ENCODE data around the gene ARGLU1.
A peak's percentile ranks its signal among the peaks of the same experiment; 100 is the strongest.

Gene ARGLU1

GRCh38 chr13:106586648-106587166 lies 18.8 kb upstream of the ARGLU1 start:
- Histone ChIP-seq H3K9ac (ENCODE audit: low read length) (no peak overlapping the region), H3K4me3 (ENCODE audit: low read depth, low read length) (no peak overlapping the region), H3K27me3 (ENCODE audit: control insufficient read depth, insufficient read depth, low read length) (no peaks in the 10 kb centered on the region), H3K36me3 (ENCODE audit: control insufficient read depth, insufficient read depth, low read length) (no peaks in the 10 kb centered on the region), H3K9me3 (ENCODE audit: control insufficient read depth, insufficient read depth, low read depth, low read length) (peaks cover 39% of the 10 kb centered on the region), H3K27ac (ENCODE audit: low read depth, low read length) (no peak overlapping the region), H3K4me1 (ENCODE audit: control insufficient read depth, insufficient read depth, low read length) (no peaks in the 10 kb centered on the region)

GRCh38 chr13:106581225-106581624 lies 13.3 kb upstream of the ARGLU1 start:
- H3K4me1 ChIP-seq (ENCODE audit: control insufficient read depth, insufficient read depth, low read length), result no peaks in the 10 kb centered on the region
- peaks cover 28% of the 10 kb centered on the region for H3K9me3 ChIP-seq (ENCODE audit: control insufficient read depth, insufficient read depth, low read depth, low read length)
- no peak overlapping the region for H3K27ac ChIP-seq (ENCODE audit: low read depth, low read length)
- no peaks in the 10 kb centered on the region for H3K27me3 ChIP-seq (ENCODE audit: control insufficient read depth, insufficient read depth, low read length)
- H3K4me3 ChIP-seq (ENCODE audit: low read depth, low read length), result no peak overlapping the region
- H3K36me3 ChIP-seq (ENCODE audit: control insufficient read depth, insufficient read depth, low read length), result no peaks in the 10 kb centered on the region
- H3K9ac ChIP-seq (ENCODE audit: low read length), result no peak overlapping the region

DNA sequence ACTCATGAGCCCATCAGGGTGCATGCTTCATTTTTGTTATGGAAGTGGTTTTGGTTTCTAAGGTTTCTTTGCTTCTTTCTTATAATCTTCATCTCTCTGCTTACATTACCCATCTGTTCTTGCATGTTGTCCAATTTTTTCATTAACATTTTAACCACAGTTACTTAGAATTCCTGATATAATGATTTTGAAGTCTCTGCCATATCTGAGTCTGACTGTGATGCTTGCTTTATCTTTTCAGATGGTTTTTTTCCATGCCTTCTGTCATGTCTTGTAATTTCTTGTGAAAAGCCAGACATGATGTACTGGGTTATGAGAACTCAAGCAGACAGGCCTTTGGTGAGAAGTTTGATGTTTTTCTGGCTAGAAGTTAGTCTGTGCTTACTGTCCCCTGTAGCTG lies 8.0 kb upstream of the ARGLU1 start:
- Histone ChIP-seq H3K4me1 (ENCODE audit: control insufficient read depth, insufficient read depth, low read length) (no peaks in the 10 kb centered on the region), H3K27ac (ENCODE audit: low read depth, low read length) (no peak overlapping the region), H3K4me3 (ENCODE audit: low read depth, low read length) (no peak overlapping the region), H3K9ac (ENCODE audit: low read length) (no peak overlapping the region), H3K36me3 (ENCODE audit: control insufficient read depth, insufficient read depth, low read length) (no peaks in the 10 kb centered on the region), H3K9me3 (ENCODE audit: control insufficient read depth, insufficient read depth, low read depth, low read length) (0 out of 2 replicates have a peak, but pooled peaks cover 3% of the 10 kb centered on the region), H3K27me3 (ENCODE audit: control insufficient read depth, insufficient read depth, low read length) (no peaks in the 10 kb centered on the region)

DNA sequence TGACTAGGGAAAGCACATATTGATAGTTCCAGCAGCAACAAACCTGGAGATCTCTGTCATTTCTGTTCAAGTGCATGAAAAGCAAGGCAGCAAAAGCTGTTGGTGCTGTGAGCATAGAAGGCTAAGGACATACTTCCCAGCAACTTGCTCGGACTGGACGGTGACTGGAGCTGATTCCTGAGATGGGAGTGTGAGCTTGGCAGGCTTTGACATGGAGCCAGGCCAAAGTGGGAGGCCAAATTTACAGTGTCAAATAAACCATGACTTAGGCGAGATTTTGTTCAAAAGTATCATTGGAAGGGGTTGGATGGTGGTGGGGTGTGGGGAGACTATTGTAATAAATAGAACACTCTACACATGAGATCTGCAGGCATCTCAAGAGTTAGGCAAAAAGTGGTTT lies 5.9 kb upstream of the ARGLU1 start:
- peaks cover 10% of the 10 kb centered on the region for H3K4me1 ChIP-seq (ENCODE audit: control insufficient read depth, insufficient read depth, low read length)
- H3K27ac ChIP-seq (ENCODE audit: low read depth, low read length), result no peak overlapping the region
- H3K4me3 ChIP-seq (ENCODE audit: low read depth, low read length), result no peak overlapping the region
- no peaks in the 10 kb centered on the region for H3K27me3 ChIP-seq (ENCODE audit: control insufficient read depth, insufficient read depth, low read length)
- H3K9me3 ChIP-seq (ENCODE audit: control insufficient read depth, insufficient read depth, low read depth, low read length), result 0 out of 2 replicates have a peak, but pooled peaks cover under 1% of the 10 kb centered on the region
- no peaks in the 10 kb centered on the region for H3K36me3 ChIP-seq (ENCODE audit: control insufficient read depth, insufficient read depth, low read length)
- H3K9ac ChIP-seq (ENCODE audit: low read length), result no peak overlapping the region

- H3K9ac ChIP-seq (ENCODE audit: low read length), result no peak overlapping the region
- H3K9me3 ChIP-seq (ENCODE audit: control insufficient read depth, insufficient read depth, low read depth, low read length), result no peaks in the 10 kb centered on the region
- H3K36me3 ChIP-seq (ENCODE audit: control insufficient read depth, insufficient read depth, low read length), result no peaks in the 10 kb centered on the region
- no peak overlapping the region for H3K4me3 ChIP-seq (ENCODE audit: low read depth, low read length)
- H3K27ac ChIP-seq (ENCODE audit: low read depth, low read length), result no peak overlapping the region
- no peaks in the 10 kb centered on the region for H3K27me3 ChIP-seq (ENCODE audit: control insufficient read depth, insufficient read depth, low read length)
- peaks cover 14% of the 10 kb centered on the region for H3K4me1 ChIP-seq (ENCODE audit: control insufficient read depth, insufficient read depth, low read length)
Observed at GRCh38 chr13:106573284-106573846, 5.4 kb upstream of the ARGLU1 start.

GRCh38 chr13:106570299-106570852 lies 2.4 kb upstream of the ARGLU1 start:
- peaks cover 25% of the 10 kb centered on the region for H3K4me1 ChIP-seq (ENCODE audit: control insufficient read depth, insufficient read depth, low read length)
- no peaks in the 10 kb centered on the region for H3K9me3 ChIP-seq (ENCODE audit: control insufficient read depth, insufficient read depth, low read depth, low read length)
- no peaks in the 10 kb centered on the region for H3K36me3 ChIP-seq (ENCODE audit: control insufficient read depth, insufficient read depth, low read length)
- no peaks in the 10 kb centered on the region for H3K27me3 ChIP-seq (ENCODE audit: control insufficient read depth, insufficient read depth, low read length)
- H3K9ac ChIP-seq (ENCODE audit: low read length), result no peak overlapping the region
- H3K27ac ChIP-seq (ENCODE audit: low read depth, low read length), result no peak overlapping the region
- H3K4me3 ChIP-seq (ENCODE audit: low read depth, low read length), result peak overlapping the region; percentile 42

DNA sequence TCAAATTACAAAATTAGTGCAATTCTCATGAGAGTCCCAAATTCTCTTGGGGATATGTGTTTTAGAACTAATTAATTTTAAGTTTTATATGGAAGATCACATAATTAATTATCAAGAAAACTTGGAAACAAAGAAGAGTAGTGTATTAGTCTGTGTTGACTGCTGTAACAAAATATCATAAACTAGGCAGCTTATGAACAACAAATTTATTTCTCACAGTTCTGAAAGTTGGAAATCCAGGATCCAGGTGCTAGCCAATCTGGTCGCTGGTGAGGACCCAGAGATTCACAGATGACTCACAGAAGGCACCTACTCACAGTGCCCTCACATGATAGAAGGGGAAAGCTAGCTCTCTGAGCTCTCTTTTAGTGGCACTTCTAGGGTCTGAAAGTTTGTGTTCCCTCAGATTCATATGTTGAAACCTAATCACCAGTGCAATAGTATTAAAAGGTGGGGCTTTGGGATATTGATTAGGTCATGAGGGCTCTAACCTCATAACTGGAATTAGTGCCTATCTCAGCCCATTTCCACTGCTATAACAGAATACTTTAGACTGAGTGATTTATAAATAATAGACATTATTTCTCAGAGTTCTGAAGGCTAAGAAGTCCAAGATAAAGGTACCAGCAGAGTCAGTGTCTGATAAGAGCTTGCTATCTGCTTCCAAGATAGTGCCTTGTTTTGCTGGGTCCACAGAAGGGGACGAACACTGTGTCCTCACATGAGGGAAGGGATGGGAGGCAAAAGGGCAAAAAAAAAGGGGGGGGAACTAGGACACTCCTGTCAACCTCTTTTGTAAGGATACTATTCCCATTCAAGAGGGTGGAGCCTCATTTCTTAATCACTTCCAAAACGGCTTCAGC lies 1.5 kb upstream of the ARGLU1 start:
- Histone ChIP-seq H3K27ac (ENCODE audit: low read depth, low read length) (no peak overlapping the region), H3K36me3 (ENCODE audit: control insufficient read depth, insufficient read depth, low read length) (no peaks in the 10 kb centered on the region), H3K4me3 (ENCODE audit: low read depth, low read length) (peak overlapping the region; percentile 42), H3K9me3 (ENCODE audit: control insufficient read depth, insufficient read depth, low read depth, low read length) (no peaks in the 10 kb centered on the region), H3K9ac (ENCODE audit: low read length) (no peak overlapping the region), H3K27me3 (ENCODE audit: control insufficient read depth, insufficient read depth, low read length) (no peaks in the 10 kb centered on the region), H3K4me1 (ENCODE audit: control insufficient read depth, insufficient read depth, low read length) (peaks cover 34% of the 10 kb centered on the region)

DNA sequence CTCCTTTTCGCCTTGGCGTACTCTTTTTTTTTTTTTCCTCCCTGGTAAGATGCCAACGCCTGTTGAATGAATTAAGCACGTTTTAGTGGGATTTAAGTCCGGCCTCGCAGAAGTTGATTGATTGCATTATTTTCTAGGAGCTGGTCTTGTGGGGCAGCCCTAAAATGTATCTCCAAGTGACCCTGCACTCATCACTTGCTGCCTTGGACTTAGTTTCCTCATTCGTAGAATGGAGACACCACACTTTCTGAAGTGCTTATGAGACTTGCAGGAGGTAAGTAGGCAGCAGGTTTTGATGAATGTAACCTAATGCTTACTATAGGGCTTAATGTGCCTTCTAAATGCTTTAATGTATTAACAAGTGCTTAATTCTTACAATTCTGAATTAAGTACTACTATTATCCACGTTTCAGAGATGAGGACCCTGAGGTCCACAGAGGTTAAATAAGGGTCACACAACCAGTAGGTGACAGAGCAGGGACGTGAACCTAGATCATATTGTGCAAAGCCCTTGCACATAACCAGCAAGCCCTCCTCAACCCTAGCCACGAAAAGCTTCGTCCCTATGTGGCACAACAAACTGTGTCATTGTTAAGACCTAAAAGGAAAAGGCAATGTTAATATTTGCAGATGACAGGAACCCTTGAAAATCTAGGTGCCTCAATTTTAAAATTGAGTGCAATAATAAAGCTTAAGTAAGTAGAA lies 514 bp upstream of the ARGLU1 start:
- Histone ChIP-seq H3K4me3 (ENCODE audit: low read depth, low read length) (peak overlapping the region; percentile 82), H3K36me3 (ENCODE audit: control insufficient read depth, insufficient read depth, low read length) (no peaks in the 10 kb centered on the region), H3K27me3 (ENCODE audit: control insufficient read depth, insufficient read depth, low read length) (no peaks in the 10 kb centered on the region), H3K9me3 (ENCODE audit: control insufficient read depth, insufficient read depth, low read depth, low read length) (no peaks in the 10 kb centered on the region), H3K27ac (ENCODE audit: low read depth, low read length) (peak overlapping the region; percentile 99; the same call in 1 of the 2 replicates), H3K9ac (ENCODE audit: low read length) (peak overlapping the region; percentile 98), H3K4me1 (ENCODE audit: control insufficient read depth, insufficient read depth, low read length) (peaks cover 43% of the 10 kb centered on the region)

DNA sequence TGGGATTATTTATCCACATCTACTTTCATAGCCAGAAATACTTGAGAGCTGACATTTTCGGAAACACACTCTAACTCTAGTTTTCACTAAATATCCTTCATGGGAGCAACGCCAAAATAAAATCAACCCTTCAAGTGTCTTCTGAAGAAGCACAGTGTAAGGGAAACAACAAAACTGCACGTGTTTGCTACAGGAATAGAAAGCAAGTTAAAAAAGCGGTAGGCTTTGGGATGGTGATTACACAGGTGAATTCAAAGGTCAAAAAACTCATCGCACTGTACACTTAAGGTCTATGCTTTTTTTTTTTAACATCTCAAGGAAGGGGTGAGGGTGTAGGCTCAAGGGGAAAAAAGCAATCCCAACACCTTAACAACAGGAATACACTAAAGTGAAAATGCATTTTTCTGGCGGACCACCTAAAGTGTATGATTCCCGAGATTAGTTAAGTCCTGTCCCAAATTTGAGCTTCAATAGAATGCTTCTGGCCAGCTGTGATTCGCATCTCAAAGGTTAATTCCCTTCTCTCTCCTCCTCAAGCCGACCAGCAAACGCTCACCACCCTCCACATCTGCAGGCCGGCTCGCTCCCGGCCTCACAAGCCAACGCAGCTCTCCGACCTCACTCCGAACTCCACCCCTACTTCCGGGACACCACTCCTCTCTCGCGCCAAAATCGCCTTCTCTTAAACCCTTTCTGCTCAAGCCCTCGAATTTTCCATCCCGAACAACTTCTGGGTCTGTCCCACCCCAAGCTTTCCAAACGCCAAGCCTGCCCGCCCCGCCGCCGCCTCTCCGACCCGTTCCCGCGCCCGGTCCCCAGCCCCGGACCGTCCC lies 1.1 kb downstream of the ARGLU1 start:
- H3K9ac ChIP-seq (ENCODE audit: low read length), result peak overlapping the region; percentile 98
- H3K36me3 ChIP-seq (ENCODE audit: control insufficient read depth, insufficient read depth, low read length), result no peaks in the 10 kb centered on the region
- H3K27me3 ChIP-seq (ENCODE audit: control insufficient read depth, insufficient read depth, low read length), result no peaks in the 10 kb centered on the region
- H3K4me3 ChIP-seq (ENCODE audit: low read depth, low read length), result peak overlapping the region; percentile 82
- no peaks in the 10 kb centered on the region for H3K9me3 ChIP-seq (ENCODE audit: control insufficient read depth, insufficient read depth, low read depth, low read length)
- H3K27ac ChIP-seq (ENCODE audit: low read depth, low read length), result peak overlapping the region; percentile 99
- peaks cover 49% of the 10 kb centered on the region for H3K4me1 ChIP-seq (ENCODE audit: control insufficient read depth, insufficient read depth, low read length)

DNA sequence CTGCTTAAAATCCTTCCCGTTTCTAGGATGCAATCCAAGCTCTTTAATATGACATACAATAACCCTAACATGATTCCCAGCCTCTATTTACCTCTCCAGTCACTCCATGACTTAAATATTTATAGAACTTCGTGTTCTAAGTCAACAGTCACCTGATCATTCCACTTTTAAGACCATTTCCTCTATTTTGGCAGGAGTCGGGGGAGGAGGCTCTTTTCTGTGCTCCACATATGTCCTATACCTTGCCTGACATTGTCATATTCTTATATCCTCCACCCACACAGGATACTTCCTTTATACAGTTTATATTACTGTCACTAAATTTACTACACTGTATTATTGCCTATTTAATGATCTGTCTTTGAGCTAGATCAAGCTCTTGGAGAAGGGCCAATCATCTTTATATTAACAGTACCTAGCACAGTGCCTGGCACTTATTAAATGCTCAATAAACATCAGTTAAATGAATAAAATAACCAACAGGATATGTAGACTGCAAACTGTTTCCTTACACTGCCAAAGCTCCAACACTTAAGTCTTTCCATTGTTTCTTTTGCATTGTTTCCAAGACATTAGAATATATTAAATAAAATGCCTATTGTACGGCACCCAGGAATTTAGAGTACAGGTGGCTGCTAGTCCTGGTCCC lies 2.7 kb downstream of the ARGLU1 start:
- no peaks in the 10 kb centered on the region for H3K36me3 ChIP-seq (ENCODE audit: control insufficient read depth, insufficient read depth, low read length)
- peak overlapping the region; percentile 82 for H3K4me3 ChIP-seq (ENCODE audit: low read depth, low read length)
- H3K9me3 ChIP-seq (ENCODE audit: control insufficient read depth, insufficient read depth, low read depth, low read length), result no peaks in the 10 kb centered on the region
- peaks cover 51% of the 10 kb centered on the region for H3K4me1 ChIP-seq (ENCODE audit: control insufficient read depth, insufficient read depth, low read length)
- no peaks in the 10 kb centered on the region for H3K27me3 ChIP-seq (ENCODE audit: control insufficient read depth, insufficient read depth, low read length)
- H3K27ac ChIP-seq (ENCODE audit: low read depth, low read length), result no peak overlapping the region; the same call in 1 of the 2 replicates
- peak overlapping the region; percentile 98 for H3K9ac ChIP-seq (ENCODE audit: low read length)
